ENCODE data around the gene TMCO2. TPM values are rescaled to one million over a fixed set of nuclear protein-coding genes. Genes with fewer than 3 reads are reported as not detected.
"Not testable (repeated sequence)": the region's sequence is repeated elsewhere in the genome, so short reads cannot be mapped to it uniquely, and the experiment has no call there.

The TMCO2 gene
- total and polyA plus RNA-seq, 2 experiments from 2014 or later, result not detected

- Histone ChIP-seq H3K4me1 (ENCODE audit: insufficient read depth) (no peaks in the 10 kb centered on the region), H3K36me3 (ENCODE audit: low read depth) (peaks cover 7% of the 10 kb centered on the region), H2AFZ (no peak overlapping the region), H3K9ac (no peak overlapping the region), H3K9me3 (ENCODE audit: low read depth) (no peaks in the 10 kb centered on the region), H4K20me1 (ENCODE audit: insufficient read depth) (no peaks in the 10 kb centered on the region), H3K4me3 (no peak overlapping the region), H3K79me2 (ENCODE audit: insufficient read depth) (peaks cover 90% of the 10 kb centered on the region), H3K9me2 (ENCODE audit: insufficient read depth) (no peaks in the 10 kb centered on the region), H3K27me3 (replicated peaks; ENCODE audit: insufficient read depth) (no peaks in the 10 kb centered on the region), H3F3A (ENCODE audit: insufficient read depth) (no peaks in the 10 kb centered on the region), H3K27ac (no peak overlapping the region), H3K4me2 (ENCODE audit: unreplicated experiment) (no peak overlapping the region)
- in situ Hi-C loops (cut with MboI), result no loop called here
- DNase-seq, result no peak
- WGBS, 2 experiments (ENCODE audit: low coverage in 1 of 2, low lambda C conversion rate in 2 of 2, missing lambda C conversion rate in 2 of 2), result 96 to 98% methylated on average over 5 of the region's 5 CpGs
- no peak for TF ChIP-seq EZH2phosphoT487 (IDR thresholded peaks at IDR 0.05; ENCODE audit: insufficient read depth, low read depth)
- TF ChIP-seq EZH2 (IDR thresholded peaks at IDR 0.05; ENCODE audit: insufficient read depth, poor library complexity, severe bottlenecking), result no peak
These were observed 29.4 kb upstream of the TMCO2 start for GRCh38 chr1:40218333-40218732.

- H3K9ac ChIP-seq; H2AFZ ChIP-seq; H3K9me2 ChIP-seq (ENCODE audit: insufficient read depth); H3K27me3 ChIP-seq (replicated peaks; ENCODE audit: insufficient read depth); H3K4me2 ChIP-seq (ENCODE audit: unreplicated experiment); H3K4me1 ChIP-seq (ENCODE audit: insufficient read depth); H3K4me3 ChIP-seq; H4K20me1 ChIP-seq (ENCODE audit: insufficient read depth); H3F3A ChIP-seq (ENCODE audit: insufficient read depth); H3K27ac ChIP-seq; DNase-seq; H3K9me3 ChIP-seq (ENCODE audit: low read depth); in situ Hi-C loops (cut with MboI): not testable (repeated sequence)
- Histone ChIP-seq H3K36me3 (ENCODE audit: low read depth) (peaks cover 13% of the 10 kb centered on the region; the same call in 1 of the 2 replicates), H3K79me2 (ENCODE audit: insufficient read depth) (peaks cover 78% of the 10 kb centered on the region)
- 97 to 98% methylated on average over 18 of the region's 18 CpGs for WGBS, 2 experiments (ENCODE audit: low coverage in 1 of 2, low lambda C conversion rate in 2 of 2, missing lambda C conversion rate in 2 of 2)
These were observed 26.2 kb upstream of the TMCO2 start for GRCh38 chr1:40221471-40221905.

GRCh38 chr1:40221977-40222772 lies 25.6 kb upstream of the TMCO2 start:
- Histone ChIP-seq H4K20me1 (ENCODE audit: insufficient read depth) (no peaks in the 10 kb centered on the region), H3K27ac (no peak overlapping the region), H3K4me1 (ENCODE audit: insufficient read depth) (no peaks in the 10 kb centered on the region), H3F3A (ENCODE audit: insufficient read depth) (no peaks in the 10 kb centered on the region), H3K79me2 (ENCODE audit: insufficient read depth) (peaks cover 73% of the 10 kb centered on the region), H3K4me3 (no peak overlapping the region), H3K27me3 (replicated peaks; ENCODE audit: insufficient read depth) (no peaks in the 10 kb centered on the region), H3K9me3 (ENCODE audit: low read depth) (no peaks in the 10 kb centered on the region), H3K36me3 (ENCODE audit: low read depth) (peaks cover 13% of the 10 kb centered on the region; the same call in 1 of the 2 replicates), H2AFZ (no peak overlapping the region), H3K9me2 (ENCODE audit: insufficient read depth) (no peaks in the 10 kb centered on the region), H3K4me2 (ENCODE audit: unreplicated experiment) (no peak overlapping the region), H3K9ac (no peak overlapping the region)
- TF ChIP-seq EZH2phosphoT487 (IDR thresholded peaks at IDR 0.05; ENCODE audit: insufficient read depth, low read depth) (no peak), EZH2 (IDR thresholded peaks at IDR 0.05; ENCODE audit: insufficient read depth, poor library complexity, severe bottlenecking) (no peak)
- 72 to 78% methylated on average over 3 of the region's 3 CpGs for WGBS, 2 experiments (ENCODE audit: low coverage in 1 of 2, low lambda C conversion rate in 2 of 2, missing lambda C conversion rate in 2 of 2)
- in situ Hi-C loops (cut with MboI), result no loop called here
- DNase-seq, result no peak

GRCh38 chr1:40224040-40224439 lies 23.7 kb upstream of the TMCO2 start:
- in situ Hi-C loops (cut with MboI), result no loop called here
- no peak for TF ChIP-seq EZH2 (IDR thresholded peaks at IDR 0.05; ENCODE audit: insufficient read depth, poor library complexity, severe bottlenecking)
- no peak for TF ChIP-seq EZH2phosphoT487 (IDR thresholded peaks at IDR 0.05; ENCODE audit: insufficient read depth, low read depth)
- Histone ChIP-seq H3K9me3 (ENCODE audit: low read depth) (no peaks in the 10 kb centered on the region), H3K36me3 (ENCODE audit: low read depth) (peaks cover 17% of the 10 kb centered on the region; the same call in 1 of the 2 replicates), H3K27ac (no peak overlapping the region), H3K27me3 (replicated peaks; ENCODE audit: insufficient read depth) (no peaks in the 10 kb centered on the region), H2AFZ (no peak overlapping the region), H3F3A (ENCODE audit: insufficient read depth) (no peaks in the 10 kb centered on the region), H3K9me2 (ENCODE audit: insufficient read depth) (no peaks in the 10 kb centered on the region), H3K79me2 (ENCODE audit: insufficient read depth) (peaks cover 73% of the 10 kb centered on the region), H3K4me1 (ENCODE audit: insufficient read depth) (no peaks in the 10 kb centered on the region), H3K9ac (no peak overlapping the region), H3K4me2 (ENCODE audit: unreplicated experiment) (no peak overlapping the region), H3K4me3 (no peak overlapping the region), H4K20me1 (ENCODE audit: insufficient read depth) (no peaks in the 10 kb centered on the region)
- 93 to 99% methylated on average over 6 of the region's 6 CpGs for WGBS, 2 experiments (ENCODE audit: low coverage in 1 of 2, low lambda C conversion rate in 2 of 2, missing lambda C conversion rate in 2 of 2)
- no peak for DNase-seq

Data from GM23248 (cell line).